ENCODE results near the gene KIRREL1.

The KIRREL1 gene

DNA sequence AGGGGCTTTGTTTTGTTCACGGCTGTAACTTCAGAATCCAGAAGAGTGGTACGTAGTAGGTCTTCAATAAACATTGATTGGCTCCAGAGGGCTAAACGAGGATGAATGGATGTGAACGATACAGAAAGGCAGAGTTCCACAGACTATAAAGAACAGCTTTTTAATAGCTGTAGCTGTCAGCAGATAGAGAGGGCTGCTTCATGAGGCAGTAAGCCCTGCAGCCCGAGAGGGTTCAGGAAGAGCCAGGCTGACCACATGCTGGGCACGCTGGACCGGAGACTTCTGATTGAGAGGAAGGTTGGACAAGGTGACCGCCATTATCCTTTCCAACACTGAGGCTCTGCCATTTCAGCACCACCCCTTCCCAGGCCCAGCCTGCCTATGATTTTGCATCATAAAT lies 45.3 kb downstream of the KIRREL1 start:
- TF ChIP-seq BACH2 (CRISPR knock-in tag; IDR thresholded peaks at IDR 0.05; ENCODE audit: borderline replicate concordance) (no peak), ZC3H10 (CRISPR knock-in tag; IDR thresholded peaks at IDR 0.05) (no peak), ISL1 (CRISPR knock-in tag; IDR thresholded peaks at IDR 0.05) (no peak), OSR1 (CRISPR knock-in tag; IDR thresholded peaks at IDR 0.05) (no peak), ZFP30 (CRISPR knock-in tag; IDR thresholded peaks at IDR 0.05) (no peak)
- TF ChIP-seq, protein P1, sequence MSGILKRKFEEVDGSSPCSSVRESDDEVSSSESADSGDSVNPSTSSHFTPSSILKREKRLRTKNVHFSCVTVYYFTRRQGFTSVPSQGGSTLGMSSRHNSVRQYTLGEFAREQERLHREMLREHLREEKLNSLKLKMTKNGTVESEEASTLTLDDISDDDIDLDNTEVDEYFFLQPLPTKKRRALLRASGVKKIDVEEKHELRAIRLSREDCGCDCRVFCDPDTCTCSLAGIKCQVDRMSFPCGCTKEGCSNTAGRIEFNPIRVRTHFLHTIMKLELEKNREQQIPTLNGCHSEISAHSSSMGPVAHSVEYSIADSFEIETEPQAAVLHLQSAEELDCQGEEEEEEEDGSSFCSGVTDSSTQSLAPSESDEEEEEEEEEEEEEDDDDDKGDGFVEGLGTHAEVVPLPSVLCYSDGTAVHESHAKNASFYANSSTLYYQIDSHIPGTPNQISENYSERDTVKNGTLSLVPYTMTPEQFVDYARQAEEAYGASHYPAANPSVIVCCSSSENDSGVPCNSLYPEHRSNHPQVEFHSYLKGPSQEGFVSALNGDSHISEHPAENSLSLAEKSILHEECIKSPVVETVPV (CRISPR knock-in tag; IDR thresholded peaks at IDR 0.05): no peak
- no peak for ATAC-seq

DNA sequence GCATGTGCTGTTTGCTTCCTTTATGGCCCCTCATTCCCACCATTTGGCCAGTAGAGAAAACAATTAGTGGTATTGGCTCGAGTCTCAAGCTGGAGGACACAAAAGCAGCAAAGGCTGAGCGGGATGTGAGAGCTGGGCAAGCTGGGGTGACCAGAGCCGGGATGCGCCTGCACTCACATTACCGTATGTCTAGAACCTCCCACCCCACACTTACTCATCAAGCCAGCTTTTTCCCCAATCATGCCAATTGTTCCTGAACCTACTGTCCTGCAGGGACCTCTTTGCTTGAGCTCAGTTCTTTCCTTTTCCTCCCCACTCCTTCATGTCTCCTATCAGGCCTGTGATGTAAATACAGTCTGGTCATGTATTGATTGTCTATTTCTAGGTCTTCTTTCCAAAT lies 45.9 kb downstream of the KIRREL1 start:
- peak; percentile 21 for ATAC-seq

DNA sequence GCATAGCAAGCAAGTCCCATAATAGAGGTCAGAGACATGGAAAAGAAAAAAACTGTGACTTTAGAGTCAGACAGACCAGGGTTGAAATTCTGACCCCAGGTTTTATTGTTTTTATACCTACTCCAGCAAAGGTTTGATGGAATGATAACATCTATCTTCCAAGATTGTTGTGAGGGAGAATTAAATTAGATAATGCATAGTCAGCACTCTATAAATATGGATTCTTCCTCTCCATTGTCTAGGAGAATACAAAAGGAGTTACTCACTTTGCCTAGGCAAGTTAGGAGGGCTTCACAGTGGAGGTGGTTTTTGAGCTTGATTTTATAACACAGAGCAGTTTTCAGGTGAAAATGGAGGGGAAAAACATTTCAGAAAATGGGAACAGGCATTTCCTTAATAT lies 46.9 kb downstream of the KIRREL1 start:
- ATAC-seq: no peak
- no peak for TF ChIP-seq TOX (CRISPR knock-in tag; IDR thresholded peaks at IDR 0.05; ENCODE audit: borderline replicate concordance)
- TF ChIP-seq ESRRG (CRISPR knock-in tag; IDR thresholded peaks at IDR 0.05): no peak
- TF ChIP-seq ZNF70 (CRISPR knock-in tag; IDR thresholded peaks at IDR 0.05): no peak
- no peak for TF ChIP-seq PPARA (CRISPR knock-in tag; IDR thresholded peaks at IDR 0.05; ENCODE audit: borderline replicate concordance)
- TF ChIP-seq TCF4 (CRISPR knock-in tag; IDR thresholded peaks at IDR 0.05; ENCODE audit: borderline replicate concordance): no peak
- TF ChIP-seq, protein P2, sequence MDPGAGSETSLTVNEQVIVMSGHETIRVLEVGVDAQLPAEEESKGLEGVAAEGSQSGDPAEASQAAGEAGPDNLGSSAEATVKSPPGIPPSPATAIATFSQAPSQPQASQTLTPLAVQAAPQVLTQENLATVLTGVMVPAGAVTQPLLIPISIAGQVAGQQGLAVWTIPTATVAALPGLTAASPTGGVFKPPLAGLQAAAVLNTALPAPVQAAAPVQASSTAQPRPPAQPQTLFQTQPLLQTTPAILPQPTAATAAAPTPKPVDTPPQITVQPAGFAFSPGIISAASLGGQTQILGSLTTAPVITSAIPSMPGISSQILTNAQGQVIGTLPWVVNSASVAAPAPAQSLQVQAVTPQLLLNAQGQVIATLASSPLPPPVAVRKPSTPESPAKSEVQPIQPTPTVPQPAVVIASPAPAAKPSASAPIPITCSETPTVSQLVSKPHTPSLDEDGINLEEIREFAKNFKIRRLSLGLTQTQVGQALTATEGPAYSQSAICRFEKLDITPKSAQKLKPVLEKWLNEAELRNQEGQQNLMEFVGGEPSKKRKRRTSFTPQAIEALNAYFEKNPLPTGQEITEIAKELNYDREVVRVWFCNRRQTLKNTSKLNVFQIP (CRISPR knock-in tag; IDR thresholded peaks at IDR 0.05; ENCODE audit: borderline replicate concordance, low read depth): no peak
- no peak for TF ChIP-seq GLIS3 (CRISPR knock-in tag; IDR thresholded peaks at IDR 0.05)

More for the DNA sequence above, 45.9 kb downstream of the KIRREL1 start:
- TF ChIP-seq TOX (CRISPR knock-in tag; IDR thresholded peaks at IDR 0.05; ENCODE audit: borderline replicate concordance) (no peak), ZC3H10 (CRISPR knock-in tag; IDR thresholded peaks at IDR 0.05) (no peak), ISL1 (CRISPR knock-in tag; IDR thresholded peaks at IDR 0.05) (no peak), SNAI2 (CRISPR knock-in tag; IDR thresholded peaks at IDR 0.05) (no peak), RARB (CRISPR knock-in tag; IDR thresholded peaks at IDR 0.05) (no peak), ZNF70 (CRISPR knock-in tag; IDR thresholded peaks at IDR 0.05) (no peak), TCF4 (CRISPR knock-in tag; IDR thresholded peaks at IDR 0.05; ENCODE audit: borderline replicate concordance) (no peak), ESRRG (CRISPR knock-in tag; IDR thresholded peaks at IDR 0.05) (no peak), CSDC2 (CRISPR knock-in tag; IDR thresholded peaks at IDR 0.05) (no peak), ZFP30 (CRISPR knock-in tag; IDR thresholded peaks at IDR 0.05) (no peak)
- TF ChIP-seq, protein P1 (CRISPR knock-in tag; IDR thresholded peaks at IDR 0.05): no peak
- TF ChIP-seq, protein P3, sequence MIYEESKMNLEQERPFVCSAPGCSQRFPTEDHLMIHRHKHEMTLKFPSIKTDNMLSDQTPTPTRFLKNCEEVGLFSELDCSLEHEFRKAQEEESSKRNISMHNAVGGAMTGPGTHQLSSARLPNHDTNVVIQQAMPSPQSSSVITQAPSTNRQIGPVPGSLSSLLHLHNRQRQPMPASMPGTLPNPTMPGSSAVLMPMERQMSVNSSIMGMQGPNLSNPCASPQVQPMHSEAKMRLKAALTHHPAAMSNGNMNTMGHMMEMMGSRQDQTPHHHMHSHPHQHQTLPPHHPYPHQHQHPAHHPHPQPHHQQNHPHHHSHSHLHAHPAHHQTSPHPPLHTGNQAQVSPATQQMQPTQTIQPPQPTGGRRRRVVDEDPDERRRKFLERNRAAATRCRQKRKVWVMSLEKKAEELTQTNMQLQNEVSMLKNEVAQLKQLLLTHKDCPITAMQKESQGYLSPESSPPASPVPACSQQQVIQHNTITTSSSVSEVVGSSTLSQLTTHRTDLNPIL (CRISPR knock-in tag; IDR thresholded peaks at IDR 0.05; ENCODE audit: low read depth): no peak
- TF ChIP-seq, protein P4, sequence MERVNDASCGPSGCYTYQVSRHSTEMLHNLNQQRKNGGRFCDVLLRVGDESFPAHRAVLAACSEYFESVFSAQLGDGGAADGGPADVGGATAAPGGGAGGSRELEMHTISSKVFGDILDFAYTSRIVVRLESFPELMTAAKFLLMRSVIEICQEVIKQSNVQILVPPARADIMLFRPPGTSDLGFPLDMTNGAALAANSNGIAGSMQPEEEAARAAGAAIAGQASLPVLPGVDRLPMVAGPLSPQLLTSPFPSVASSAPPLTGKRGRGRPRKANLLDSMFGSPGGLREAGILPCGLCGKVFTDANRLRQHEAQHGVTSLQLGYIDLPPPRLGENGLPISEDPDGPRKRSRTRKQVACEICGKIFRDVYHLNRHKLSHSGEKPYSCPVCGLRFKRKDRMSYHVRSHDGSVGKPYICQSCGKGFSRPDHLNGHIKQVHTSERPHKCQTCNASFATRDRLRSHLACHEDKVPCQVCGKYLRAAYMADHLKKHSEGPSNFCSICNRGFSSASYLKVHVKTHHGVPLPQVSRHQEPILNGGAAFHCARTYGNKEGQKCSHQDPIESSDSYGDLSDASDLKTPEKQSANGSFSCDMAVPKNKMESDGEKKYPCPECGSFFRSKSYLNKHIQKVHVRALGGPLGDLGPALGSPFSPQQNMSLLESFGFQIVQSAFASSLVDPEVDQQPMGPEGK (CRISPR knock-in tag; IDR thresholded peaks at IDR 0.05; ENCODE audit: borderline replicate concordance): no peak
- TF ChIP-seq, protein P2 (CRISPR knock-in tag; IDR thresholded peaks at IDR 0.05; ENCODE audit: borderline replicate concordance, low read depth): no peak

DNA sequence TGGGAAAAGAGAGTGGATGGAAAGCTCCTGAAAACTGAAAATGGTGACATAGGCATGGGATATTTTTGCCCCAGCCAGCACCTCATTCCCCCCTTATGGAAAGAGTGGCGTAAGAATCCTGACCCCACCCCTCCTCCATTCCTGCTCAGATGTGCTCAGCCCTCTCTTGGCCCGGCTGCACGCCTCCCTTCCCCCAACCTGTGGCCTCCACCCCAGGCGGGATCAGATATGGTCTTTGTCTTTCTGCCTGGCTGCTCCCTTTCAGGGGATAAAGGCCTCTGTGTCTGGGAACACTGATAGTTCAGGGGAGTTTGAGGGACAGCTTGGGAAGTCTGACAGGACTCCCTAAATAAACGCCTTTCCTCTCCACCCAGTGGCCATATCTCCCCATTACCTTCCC lies 49.8 kb downstream of the KIRREL1 start:
- ATAC-seq: no peak
- TF ChIP-seq, protein P4 (CRISPR knock-in tag; IDR thresholded peaks at IDR 0.05; ENCODE audit: borderline replicate concordance): no peak
- no peak for TF ChIP-seq ZNF70 (CRISPR knock-in tag; IDR thresholded peaks at IDR 0.05)
- TF ChIP-seq ZNF565 (CRISPR knock-in tag; conservative IDR thresholded peaks at IDR 0.05; ENCODE audit: low read depth): no peak
- TF ChIP-seq OSR1 (CRISPR knock-in tag; IDR thresholded peaks at IDR 0.05): no peak
- no peak for TF ChIP-seq ZNF8 (CRISPR knock-in tag; IDR thresholded peaks at IDR 0.05)
- no peak for TF ChIP-seq TCF4 (CRISPR knock-in tag; IDR thresholded peaks at IDR 0.05; ENCODE audit: borderline replicate concordance)
- TF ChIP-seq ZFP30 (CRISPR knock-in tag; IDR thresholded peaks at IDR 0.05): no peak
- no peak for TF ChIP-seq CSDC2 (CRISPR knock-in tag; IDR thresholded peaks at IDR 0.05)
- no peak for TF ChIP-seq ESRRG (CRISPR knock-in tag; IDR thresholded peaks at IDR 0.05)
- TF ChIP-seq RARB (CRISPR knock-in tag; IDR thresholded peaks at IDR 0.05): no peak
- TF ChIP-seq SNAI2 (CRISPR knock-in tag; IDR thresholded peaks at IDR 0.05): no peak
